HG02981 (cell line): ENCODE measurements around the gene HINFP.
"Not testable (repeated sequence)": the region's sequence is repeated elsewhere in the genome, so short reads cannot be mapped to it uniquely, and the experiment has no call there.

Source experiments
- ATAC-seq: cut with Tn5 transposase; IDR thresholded peaks from one replicate; pipeline ENCODE4 v1.9.1; 2021; ENCODE audit warnings: mild to moderate bottlenecking, moderate library complexity; ENCODE audit not compliant: unreplicated experiment

Gene HINFP

DNA sequence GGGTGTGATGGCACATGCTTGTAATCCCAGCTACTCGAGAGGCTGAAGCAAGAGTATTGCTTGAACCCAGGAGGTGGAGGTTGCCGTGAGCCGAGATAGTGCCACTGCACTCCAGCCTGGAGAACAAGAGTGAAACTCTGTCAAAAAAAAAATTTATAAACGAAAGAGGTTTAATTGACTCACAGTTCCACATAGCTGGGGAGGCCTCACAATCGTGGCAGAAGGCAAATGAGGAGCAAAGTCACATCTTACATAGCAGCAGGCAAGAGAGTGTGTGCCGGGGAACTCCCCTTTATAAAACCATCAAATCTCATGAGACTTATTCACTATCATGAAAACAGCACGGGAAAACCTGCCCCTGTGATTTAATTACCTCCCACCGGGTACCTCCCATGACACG, 63.0 kb downstream of the HINFP start:
- not testable (repeated sequence) for ATAC-seq
